Upper lobe of left lung (tissue), 4 donors: ENCODE data around the gene SSBP3.

Experiments
- CTCF ChIP-seq, 6 experiments: fragments of 450-650 bp in 4 of 6; fragments of 200-600 bp in 2 of 6; sonication (generic) in 2 of 6; IDR thresholded peaks; one replicate each; pipeline ENCODE4 v1.5.1; 2016 to 2019; ENCODE audit warnings: antibody characterized with exemption in 6 of 6
- EP300 ChIP-seq, 4 donors: sonication (generic); formaldehyde crosslinking; IDR thresholded peaks; one replicate each; pipeline ENCODE4 v1.5.1; 2017; ENCODE audit warnings: antibody characterized with exemption in 4 of 4, control low read depth in 2 of 4
- POLR2A ChIP-seq, 4 donors: fragments of 450-650 bp; IDR thresholded peaks; one replicate each; pipeline ENCODE4 v1.5.1; 2016 to 2017; ENCODE audit warnings: antibody characterized with exemption in 4 of 4, mild to moderate bottlenecking in 2 of 4
- POLR2AphosphoS5 ChIP-seq, 2 donors: sonication (generic); formaldehyde crosslinking; IDR thresholded peaks; one replicate each; pipeline ENCODE4 v1.5.1; 2017; ENCODE audit warnings: antibody characterized with exemption in 2 of 2

- TF ChIP-seq POLR2A (IDR thresholded peaks at IDR 0.05) (no peak), CTCF (IDR thresholded peaks at IDR 0.05) (no peak), POLR2AphosphoS5 (IDR thresholded peaks at IDR 0.05) (no peak), EP300 (IDR thresholded peaks at IDR 0.05) (no peak)
These were observed 176.8 kb downstream of the SSBP3 start for GRCh38 chr1:54229281-54229891.
